ENCODE results near the gene PHC3.

DNA sequence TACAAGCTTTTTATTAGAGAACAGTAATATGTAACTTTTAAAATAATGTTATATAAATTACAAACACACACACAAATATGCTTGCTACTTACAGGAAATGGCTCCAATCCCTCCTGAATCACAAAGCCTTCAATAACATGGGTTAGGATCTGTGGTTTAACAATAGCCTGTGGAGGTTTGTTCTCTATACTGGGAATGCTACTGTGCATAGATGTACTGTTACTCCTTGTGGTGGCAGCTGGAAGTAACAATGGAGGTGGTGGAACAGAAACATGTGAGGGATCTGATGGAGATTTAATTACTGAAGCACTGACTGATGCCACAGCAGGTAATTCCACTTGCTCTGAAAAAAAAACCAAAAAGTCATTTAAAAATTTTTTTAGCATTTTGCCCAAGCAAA, 64.4 kb downstream of the PHC3 start:
- TF ChIP-seq CTCF (IDR thresholded peaks at IDR 0.05) (no peak), POLR2AphosphoS5 (IDR thresholded peaks at IDR 0.05; ENCODE audit: insufficient read depth in 1 of 2, low read depth in 1 of 2) (no peak), POLR2A (IDR thresholded peaks at IDR 0.05) (no peak)
